Measurements from ENCODE around the gene CALD1.

The CALD1 gene

DNA sequence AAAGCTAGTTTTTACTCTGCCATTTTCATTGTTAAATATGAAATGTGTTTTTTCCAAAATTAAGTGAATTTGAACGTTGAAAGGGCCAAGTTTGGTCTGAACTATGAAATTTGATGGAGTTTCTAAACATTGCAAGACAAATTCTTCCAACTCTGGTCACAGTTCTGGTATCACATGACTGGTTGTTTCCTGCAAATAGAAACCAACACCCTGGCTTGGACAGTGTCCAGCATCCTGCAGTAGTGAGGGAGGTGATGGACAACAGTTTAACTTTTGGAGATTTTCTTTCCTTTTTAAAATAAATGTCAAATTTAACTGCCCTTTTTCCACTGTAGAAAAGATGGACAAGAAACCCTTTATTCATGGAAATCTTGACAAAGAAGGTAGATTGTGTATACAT is 152.1 kb downstream of the CALD1 start:
- TF ChIP-seq, protein P1, sequence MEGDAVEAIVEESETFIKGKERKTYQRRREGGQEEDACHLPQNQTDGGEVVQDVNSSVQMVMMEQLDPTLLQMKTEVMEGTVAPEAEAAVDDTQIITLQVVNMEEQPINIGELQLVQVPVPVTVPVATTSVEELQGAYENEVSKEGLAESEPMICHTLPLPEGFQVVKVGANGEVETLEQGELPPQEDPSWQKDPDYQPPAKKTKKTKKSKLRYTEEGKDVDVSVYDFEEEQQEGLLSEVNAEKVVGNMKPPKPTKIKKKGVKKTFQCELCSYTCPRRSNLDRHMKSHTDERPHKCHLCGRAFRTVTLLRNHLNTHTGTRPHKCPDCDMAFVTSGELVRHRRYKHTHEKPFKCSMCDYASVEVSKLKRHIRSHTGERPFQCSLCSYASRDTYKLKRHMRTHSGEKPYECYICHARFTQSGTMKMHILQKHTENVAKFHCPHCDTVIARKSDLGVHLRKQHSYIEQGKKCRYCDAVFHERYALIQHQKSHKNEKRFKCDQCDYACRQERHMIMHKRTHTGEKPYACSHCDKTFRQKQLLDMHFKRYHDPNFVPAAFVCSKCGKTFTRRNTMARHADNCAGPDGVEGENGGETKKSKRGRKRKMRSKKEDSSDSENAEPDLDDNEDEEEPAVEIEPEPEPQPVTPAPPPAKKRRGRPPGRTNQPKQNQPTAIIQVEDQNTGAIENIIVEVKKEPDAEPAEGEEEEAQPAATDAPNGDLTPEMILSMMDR (IDR thresholded peaks at IDR 0.05), result no peak
- no peak for TF ChIP-seq ZFX (IDR thresholded peaks at IDR 0.05; ENCODE audit: borderline replicate concordance)
- H3K27ac ChIP-seq, result no peak overlapping the region

DNA sequence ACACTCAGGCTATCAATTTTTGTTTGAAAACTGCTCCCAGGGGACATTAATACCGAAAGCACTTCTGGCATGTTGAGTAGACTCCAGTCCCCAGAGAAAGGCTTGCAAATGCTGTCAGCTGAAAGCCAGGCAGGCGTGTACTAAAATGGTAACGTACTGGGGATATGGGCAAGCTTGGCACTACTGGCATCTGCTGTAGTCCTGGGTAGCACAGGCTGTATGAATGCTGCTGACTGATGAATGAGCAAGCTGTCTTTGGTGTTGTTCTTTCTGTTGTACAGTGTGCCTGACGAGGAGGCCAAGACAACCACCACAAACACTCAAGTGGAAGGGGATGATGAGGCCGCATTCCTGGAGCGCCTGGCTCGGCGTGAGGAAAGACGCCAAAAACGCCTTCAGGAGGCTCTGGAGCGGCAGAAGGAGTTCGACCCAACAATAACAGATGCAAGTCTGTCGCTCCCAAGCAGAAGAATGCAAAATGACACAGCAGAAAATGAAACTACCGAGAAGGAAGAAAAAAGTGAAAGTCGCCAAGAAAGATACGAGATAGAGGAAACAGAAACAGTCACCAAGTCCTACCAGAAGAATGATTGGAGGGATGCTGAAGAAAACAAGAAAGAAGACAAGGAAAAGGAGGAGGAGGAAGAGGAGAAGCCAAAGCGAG is 153.4 kb downstream of the CALD1 start:
- no peak overlapping the region for H3K27ac ChIP-seq
- TF ChIP-seq, protein P1 (IDR thresholded peaks at IDR 0.05), result no peak
- no peak for TF ChIP-seq ZFX (IDR thresholded peaks at IDR 0.05; ENCODE audit: borderline replicate concordance)

DNA sequence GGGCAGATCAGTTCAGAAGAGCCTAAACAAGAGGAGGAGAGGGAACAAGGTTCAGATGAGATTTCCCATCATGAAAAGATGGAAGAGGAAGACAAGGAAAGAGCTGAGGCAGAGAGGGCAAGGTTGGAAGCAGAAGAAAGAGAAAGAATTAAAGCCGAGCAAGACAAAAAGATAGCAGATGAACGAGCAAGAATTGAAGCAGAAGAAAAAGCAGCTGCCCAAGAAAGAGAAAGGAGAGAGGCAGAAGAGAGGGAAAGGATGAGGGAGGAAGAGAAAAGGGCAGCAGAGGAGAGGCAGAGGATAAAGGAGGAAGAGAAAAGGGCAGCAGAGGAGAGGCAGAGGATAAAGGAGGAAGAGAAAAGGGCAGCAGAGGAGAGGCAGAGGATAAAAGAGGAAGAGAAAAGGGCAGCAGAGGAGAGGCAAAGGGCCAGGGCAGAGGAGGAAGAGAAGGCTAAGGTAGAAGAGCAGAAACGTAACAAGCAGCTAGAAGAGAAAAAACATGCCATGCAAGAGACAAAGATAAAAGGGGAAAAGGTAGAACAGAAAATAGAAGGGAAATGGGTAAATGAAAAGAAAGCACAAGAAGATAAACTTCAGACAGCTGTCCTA is 154.1 kb downstream of the CALD1 start:
- no peak overlapping the region for H3K27ac ChIP-seq
- no peak for TF ChIP-seq ZFX (IDR thresholded peaks at IDR 0.05; ENCODE audit: borderline replicate concordance)
- TF ChIP-seq, protein P1 (IDR thresholded peaks at IDR 0.05), result no peak

DNA sequence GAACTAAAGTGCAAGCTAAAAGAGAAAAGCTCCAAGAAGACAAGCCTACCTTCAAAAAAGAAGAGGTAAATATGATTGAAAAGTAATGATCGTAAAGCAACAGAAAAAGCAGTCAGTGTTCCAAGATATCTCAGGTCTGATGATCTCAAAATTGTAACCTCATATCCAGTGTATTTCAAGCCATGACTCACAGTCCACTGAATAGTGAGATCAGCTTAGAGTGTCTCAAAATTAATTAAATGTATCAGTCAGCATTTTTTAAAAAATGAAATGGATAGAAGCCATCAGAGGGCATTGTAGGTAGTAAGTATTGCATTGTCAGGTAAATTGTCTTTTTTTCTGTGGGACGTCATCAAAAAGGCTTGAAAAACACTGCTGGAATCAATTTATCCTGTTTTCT is 156.3 kb downstream of the CALD1 start:
- TF ChIP-seq ZFX (IDR thresholded peaks at IDR 0.05; ENCODE audit: borderline replicate concordance), result no peak
- TF ChIP-seq, protein P1 (IDR thresholded peaks at IDR 0.05), result no peak
- H3K27ac ChIP-seq, result no peak overlapping the region

DNA sequence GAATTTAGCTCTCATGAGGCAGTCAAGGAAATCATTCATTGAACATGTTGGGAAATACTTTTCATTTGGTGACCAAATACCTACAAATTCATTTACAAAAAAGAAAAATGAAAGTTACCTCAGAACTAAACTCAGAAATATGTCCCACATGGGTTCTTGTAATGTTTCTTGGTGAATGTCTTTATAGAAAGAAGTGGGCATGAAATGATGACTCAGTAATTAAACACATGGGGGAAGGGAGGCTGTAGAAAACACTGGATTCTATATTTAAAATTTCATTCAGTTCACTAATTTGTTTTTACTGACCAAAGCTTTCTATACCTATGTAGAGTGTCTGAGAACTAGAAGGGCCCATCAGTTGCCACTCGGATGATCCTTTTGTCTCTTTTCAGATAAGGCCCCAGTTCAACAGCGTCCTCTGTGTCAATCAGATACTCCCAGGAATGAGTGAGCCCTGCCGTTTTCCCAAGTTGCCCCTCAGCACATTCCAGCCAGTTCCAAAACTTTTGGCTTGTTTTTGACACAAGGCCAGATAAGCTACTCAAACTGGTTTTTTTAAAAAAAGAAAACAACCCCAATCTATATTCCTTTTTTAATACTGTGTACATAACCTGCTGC is 157.6 kb downstream of the CALD1 start:
- TF ChIP-seq, protein P1 (IDR thresholded peaks at IDR 0.05), result no peak
- TF ChIP-seq ZFX (IDR thresholded peaks at IDR 0.05; ENCODE audit: borderline replicate concordance), result no peak
- H3K27ac ChIP-seq, result no peak overlapping the region

DNA sequence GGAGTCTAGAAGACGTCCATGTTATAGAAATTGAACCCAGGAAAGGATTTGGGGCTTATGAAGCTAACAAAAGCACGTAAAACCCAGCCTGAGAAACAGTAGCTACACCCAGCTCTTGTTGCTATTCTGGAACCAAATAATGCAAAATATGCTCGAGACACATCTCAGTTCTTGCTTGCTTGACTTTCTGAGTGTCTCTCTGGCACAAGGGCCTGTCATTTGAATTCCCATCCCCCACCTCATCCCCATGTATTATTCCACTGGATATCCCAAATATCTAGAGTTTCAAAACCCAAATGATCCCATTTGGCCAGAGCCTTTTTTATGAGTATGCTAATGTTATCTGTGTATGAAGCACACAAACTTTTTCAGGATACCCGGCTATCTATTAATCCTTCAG is 158.7 kb downstream of the CALD1 start:
- TF ChIP-seq, protein P1 (IDR thresholded peaks at IDR 0.05), result no peak
- TF ChIP-seq ZFX (IDR thresholded peaks at IDR 0.05; ENCODE audit: borderline replicate concordance), result no peak
- no peak overlapping the region for H3K27ac ChIP-seq

DNA sequence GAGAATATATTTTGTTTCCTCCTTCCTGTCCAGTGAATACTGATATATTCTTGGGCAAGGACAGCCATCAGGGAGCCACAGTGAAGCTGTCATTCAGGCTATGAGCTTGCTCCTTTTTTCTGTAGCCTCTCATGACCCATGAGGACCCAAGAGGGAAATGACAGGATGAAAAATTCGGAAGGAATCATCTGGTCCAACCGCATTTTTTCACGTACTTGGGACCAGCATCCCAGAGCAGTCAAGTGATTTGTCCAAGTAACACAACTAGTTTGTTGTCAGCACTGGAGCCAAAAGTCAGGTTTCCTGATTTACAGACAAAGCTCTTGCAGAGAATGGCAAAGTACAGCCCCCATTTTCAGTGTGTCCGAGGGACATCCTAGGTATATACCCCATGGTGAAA is 159.7 kb downstream of the CALD1 start:
- TF ChIP-seq, protein P1 (IDR thresholded peaks at IDR 0.05), result no peak
- TF ChIP-seq ZFX (IDR thresholded peaks at IDR 0.05; ENCODE audit: borderline replicate concordance), result no peak
- H3K27ac ChIP-seq, result no peak overlapping the region
